CMK (cell line): Measurements from ENCODE around the gene PCNT.
"Not testable (repeated sequence)": the region's sequence is repeated elsewhere in the genome, so short reads cannot be mapped to it uniquely, and the experiment has no call there.

ENCODE experiments used
- DNase-seq: peaks from one replicate; pipeline ENCODE4 v3.0.0-alpha.2; 2010; ENCODE audit warnings: low read depth

PCNT gene

DNA sequence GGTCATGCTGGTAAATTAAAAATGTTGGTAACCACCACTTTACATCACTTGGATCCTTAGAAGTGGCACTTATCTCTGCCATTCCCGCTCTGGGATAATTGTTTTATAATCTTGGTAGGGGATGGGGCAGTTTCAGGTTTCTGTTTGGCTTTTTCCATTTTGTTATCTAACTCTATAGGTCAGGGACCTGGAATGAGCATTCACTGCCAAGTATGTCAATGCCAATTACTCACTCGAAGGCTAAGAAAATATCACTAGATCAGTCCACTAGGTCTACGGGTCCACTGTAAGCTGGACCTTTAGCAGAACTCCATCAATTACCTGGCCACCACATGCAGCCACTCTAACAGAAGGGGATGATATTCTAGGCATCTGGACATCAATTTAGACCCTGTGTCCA is 130.2 kb downstream of the PCNT start:
- DNase-seq: no peak

DNA sequence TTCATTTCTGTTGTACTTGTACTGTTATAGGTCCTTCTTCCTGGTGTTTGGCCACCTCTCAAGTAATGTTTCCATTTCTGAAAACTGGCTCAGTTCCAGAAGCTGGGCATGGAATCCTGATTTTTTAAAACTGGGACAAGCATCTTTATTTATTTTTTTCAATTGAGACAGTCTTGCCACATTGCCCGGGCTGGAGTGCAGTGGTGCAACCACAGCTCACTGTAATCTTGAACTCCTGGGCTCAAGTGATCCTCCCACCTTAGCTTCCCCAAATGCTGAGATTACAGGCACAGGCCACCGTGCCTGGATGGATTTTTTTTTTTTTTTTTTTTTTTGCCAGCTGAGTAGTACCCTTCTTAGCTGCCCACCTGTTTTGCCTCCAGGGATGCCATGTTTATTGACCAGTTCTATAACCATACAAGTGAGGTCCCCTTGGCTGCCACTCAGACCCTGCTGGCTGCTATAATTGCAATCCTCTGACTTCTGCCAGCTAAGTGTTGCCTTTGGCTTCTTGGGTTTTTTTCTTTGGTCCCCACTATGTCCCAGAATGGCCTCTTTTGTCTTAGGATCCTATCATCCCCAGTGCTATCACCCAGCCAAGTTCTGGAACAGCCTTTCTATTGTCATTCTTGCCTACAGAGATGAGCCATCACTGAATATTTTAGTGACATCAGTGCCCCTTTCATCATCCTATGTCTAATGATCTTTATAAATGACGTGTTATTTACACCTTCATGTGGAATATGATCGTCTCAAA is 130.9 kb downstream of the PCNT start:
- no peak for DNase-seq

DNA sequence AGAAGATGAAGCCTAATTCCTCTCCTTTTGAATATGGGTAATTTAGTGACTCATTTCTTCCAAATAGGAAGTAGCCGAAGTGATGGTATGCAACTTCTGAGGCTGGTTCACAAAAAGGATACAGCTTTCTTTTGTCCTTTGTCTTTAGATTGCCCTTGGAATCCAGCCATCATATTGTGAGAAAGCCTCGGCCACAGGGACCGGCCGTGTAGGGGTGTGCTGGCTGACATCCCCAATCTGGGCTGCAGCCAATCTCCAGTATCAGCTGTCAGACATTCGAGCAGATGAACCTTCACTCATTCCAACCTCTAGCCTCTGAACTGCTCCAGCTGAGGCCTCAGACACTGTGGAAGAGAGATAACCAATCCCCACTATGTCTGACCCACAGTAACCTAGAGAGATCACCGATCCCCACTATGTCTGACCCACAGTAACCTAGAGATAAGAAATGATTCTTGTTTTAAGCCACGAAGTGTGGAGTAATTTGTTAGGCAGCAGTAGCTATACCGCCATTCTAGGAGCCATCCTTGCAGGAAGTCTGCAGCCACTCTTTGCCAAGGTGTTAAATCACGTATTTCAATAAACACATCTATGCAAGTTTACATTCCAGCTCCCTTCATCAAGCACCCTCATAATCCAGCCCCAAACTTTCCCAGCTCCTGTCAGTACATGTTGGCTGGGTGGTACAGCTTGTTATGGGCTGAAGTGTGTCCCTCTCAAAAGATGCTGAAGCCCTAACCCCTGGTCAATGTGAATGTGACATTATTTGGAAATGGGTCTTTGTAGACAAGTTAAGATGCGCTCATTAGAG is 131.8 kb downstream of the PCNT start:
- DNase-seq: peak; percentile 56

DNA sequence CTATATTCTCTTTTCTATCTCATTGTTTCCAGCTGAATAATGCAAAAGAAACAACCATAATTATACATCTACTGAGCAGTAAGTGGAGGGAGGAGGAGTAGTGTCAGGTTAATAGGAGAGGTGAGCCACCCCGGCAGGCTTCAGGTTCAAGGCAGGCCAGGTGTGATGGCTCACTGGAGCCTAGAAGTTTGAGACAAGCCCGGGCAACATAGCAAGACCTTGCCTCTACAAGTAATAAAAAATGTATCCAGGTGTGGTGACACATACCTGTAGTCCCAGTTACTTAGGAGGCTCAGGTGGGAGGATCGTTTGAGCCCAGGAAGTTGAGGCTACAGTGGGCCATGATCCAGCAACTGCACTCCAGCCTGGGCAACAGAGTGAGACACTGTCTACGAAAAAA is 132.8 kb downstream of the PCNT start:
- DNase-seq: no peak

DNA sequence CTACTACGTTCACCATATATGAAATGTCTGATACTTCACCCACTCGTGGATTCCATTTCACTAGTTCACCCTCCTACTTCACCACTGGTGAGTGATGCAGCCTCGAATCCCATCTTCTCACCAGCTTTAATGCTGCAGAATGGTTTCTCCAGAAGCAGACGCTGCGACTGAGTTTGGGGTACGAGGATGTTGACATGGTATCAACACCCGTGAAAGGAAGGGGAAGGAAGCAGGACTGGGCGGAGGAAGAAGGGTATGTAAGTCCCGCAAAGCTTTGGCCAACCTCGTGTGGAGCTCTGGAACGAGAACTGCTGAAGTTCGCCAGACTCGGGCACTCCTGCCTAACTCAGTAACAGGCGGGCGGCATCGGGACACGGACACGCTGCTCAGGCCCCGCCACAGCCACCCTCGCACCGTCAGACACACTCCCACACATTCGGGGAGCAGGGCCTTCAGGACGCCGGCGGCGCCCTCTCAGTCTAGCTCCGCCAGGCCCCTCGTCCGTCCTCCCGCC is 133.9 kb downstream of the PCNT start:
- peak; percentile 84 for DNase-seq

DNA sequence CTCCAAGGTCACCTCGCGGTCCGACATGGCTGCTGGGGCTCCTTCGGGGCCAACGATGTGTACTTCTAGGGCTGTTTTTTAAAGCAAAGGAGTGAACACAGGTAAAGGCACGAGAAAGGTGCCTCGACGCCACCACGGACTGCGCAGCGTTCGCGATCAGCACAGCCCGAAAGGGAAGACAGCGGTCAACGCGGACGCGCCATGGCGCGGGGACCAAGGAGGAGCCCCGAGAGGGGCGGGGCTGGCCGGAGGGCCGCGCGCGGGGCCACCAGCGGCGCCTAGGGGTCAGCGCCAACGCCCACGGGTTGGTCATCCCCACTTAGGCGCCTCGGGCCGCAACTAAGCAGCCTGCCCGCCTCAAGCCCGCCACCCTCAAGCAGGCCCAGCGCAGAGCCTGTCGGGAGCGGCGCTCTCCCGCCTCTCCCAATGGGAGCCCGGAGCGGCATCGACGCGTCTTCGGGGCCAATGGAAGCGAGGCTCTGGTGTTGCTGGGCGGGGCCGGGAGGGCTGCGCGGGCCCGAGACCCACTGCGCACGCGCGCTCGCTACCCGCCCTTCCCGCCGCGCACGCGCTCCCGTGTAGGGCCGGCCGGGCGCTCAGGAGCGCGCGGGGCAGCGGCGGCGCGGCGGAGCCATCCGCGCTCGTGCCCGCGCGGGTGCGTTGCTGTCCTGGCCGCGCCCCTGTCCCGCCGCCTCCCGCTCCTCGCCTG is 134.5 kb downstream of the PCNT start, which contains the start of gene DIP2A:
TSS of gene DIP2A (plus strand) at position 577 of the 709 bp plus-strand sequence. CDS start 241 bp downstream, outside the sequence.
- peak; percentile 99 for DNase-seq

DNA sequence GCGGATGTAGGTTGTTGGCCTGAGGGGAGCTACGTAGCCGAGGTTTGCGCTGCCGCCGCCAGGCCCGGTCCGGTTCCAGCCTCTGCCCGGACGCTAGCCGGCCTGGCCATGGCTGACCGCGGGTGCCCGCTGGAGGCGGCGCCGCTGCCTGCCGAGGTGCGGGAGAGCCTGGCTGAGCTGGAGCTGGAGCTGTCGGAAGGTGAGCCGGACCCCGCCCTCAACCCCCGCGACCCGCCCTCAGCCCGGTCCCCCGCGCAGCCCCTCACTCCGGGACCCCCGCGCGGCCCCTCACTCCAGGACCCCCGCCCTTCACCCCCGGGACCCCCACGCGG is 135.0 kb downstream of the PCNT start:
- DNase-seq: no peak

DNA sequence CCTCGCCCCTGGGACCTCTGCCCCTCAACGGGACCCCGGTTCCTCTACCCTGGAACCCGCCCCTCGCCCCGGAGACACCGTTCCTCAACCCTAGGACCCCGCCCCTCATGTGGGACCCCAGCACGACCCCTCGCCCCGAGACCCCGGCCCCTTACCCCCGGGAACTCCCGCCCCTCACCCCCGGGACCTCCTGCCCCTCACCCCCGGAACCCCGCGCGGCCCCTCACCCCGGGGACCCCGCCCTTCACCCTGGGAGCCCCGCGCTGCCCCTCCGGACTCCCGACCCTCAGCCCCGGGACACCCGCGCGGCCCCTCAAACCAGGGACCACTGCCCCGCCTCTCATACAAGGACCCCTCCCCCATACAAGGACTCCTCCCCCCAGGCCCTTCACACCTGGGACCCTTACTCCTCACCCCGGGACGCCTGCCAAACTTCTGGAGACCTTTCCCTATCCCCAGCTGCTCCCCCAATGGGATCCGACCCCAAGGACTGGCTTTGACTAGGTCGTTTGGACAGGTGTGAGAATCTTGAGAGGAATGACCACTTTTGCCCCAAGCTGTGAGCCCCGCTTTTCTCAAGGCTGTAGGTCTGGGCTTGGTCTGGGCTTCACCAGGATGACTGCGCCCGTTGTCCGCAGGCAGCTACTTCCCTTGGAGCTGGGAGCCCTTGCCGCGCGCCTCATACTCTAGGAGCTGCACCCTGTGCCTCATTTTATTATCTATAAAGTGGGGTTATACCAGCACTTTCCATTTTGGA is 135.6 kb downstream of the PCNT start:
- no peak for DNase-seq

DNA sequence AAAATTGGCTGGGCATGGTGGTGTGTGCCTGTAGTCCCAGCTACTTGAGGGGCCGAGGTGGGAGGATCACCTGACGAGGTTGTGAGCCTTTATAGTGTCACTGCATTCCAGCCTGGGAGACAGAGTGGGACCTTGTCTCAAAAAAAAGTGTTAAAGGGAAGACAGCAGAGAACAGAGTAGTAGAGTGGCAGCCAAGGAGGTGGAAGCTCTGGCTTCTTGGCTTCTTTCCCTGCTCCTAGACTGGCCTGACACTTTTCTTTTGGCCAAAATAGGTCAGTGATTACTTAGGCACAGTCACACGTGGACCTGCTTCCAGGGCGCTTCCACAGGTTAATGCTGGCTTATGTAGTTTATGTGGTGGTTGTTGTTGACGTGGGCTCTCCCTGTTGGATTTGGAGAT is 138.0 kb downstream of the PCNT start:
- no peak for DNase-seq

DNA sequence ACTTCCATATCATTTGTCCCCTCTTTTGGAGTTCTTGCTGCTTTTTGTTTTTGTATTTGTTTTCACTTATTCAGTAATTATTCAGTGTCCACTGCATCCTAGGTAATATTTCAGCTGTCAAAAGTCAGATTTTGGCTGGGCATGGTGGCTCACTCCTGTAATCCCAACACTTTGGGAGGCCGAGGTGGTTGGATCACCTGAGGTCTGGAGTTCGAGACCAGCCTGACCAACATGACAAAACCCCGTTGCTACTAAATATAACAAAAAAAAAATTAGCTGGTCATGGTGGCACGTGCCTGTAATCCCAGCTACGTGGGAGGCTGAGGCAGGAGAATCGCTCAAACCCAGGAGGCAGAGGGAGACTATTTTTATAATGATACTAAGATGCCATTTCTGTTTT is 141.2 kb downstream of the PCNT start:
- DNase-seq: not testable (repeated sequence)

DNA sequence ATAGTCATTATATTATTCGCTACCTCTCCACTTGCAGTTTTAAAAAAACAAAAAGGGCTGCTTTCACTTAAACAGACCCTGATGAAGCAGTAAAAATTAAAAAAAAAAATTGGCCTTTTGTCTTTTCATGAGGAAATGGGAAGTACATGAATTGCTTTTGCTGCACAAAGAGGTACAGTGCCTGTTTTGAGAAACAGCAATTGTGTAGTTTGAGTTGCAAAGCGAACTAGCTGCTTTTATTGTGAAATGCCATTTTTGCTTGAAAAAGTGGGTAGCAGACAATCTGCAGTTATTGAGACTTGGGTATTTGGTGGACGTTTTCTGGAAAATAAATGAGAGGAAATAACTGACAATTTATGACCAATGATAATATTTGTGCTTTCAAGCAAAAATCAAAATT is 141.7 kb downstream of the PCNT start:
- DNase-seq: no peak

DNA sequence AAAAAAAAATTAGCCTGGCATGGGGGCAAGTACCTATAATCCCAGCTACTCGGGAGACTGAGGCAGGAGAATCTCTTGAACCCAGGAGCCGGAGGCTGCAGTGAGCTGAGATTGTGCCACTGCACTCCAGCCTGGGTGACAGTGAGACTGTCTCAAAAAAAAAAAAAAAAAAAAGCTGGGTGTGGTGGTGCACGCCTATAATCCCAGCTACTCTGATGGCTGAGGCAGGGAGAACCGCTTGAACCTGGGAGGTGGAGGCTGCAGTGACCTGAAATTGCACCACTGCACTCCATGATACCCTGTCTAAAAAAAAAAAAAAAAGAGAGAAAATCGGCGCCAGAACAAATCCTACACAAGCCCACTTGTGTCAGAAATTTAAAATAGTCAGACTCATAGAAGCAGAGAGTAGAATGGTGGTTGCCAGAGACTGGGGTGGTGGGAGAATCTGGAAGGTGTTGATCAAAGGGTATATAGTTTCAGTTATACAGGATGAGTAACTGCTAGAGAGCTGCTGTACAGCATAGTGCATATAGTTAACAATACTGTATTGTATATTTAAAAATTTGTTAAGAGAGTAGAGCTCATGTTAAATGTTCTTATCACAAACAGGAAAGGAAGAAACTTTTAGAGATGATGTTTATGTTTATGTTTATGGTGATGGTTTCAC is 144.3 kb downstream of the PCNT start:
- DNase-seq: no peak

DNA sequence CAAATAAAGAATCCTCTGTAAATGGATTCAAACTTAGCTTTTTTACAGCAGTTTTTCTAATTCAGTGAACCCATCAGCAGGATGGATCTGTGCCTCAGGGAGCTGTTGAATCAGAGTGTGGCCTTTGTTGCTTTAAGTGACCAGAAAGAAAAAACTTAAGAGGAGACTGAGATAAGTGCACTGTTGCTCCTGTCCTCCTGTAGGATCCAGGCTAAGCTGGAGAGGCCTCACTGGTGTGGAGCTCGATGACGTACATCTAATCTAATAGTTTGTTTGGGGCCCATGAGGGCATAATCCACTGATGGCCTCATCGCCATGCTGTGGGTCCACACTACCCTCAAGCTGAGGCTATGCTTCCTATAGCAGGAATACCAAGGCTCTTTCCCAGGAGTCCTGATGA is 145.3 kb downstream of the PCNT start:
- DNase-seq: no peak

DNA sequence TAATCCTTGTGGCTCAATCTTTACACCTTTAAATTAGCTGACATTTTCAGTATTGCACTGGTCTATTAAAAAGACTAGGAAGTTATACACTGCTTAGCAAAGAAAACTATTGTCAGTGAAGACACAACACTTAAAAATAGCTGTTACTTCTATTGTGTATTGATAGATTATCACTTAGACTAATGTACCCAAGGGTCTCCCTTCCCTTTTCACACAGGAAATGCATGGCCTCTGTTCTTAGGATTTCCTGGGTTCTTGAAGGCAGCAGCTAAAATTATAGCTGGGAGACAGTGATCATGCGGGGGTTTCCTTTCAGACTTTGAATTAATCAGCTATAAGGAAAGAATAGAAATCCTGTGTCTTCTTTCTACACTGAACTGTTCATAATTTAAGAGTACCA is 147.6 kb downstream of the PCNT start:
- no peak for DNase-seq

DNA sequence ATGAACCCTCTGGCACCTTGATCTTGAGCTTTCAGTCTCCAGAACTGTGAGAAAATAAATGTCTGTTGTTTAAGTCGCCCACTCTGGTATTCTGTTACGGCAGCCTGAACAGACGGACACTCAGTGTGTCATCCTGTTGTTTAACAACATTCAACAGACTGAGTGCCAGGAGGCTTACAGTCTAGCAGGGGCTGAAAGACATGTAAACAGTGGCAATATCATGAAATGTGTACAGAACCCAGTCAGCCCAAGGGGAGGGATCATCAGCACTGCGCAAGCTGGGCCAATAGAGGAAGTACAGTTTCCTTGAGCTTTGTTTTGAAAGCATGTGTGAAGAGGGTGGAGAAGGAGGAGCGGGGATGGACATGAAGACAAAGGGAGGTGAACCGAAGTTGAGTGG is 148.3 kb downstream of the PCNT start:
- no peak for DNase-seq

DNA sequence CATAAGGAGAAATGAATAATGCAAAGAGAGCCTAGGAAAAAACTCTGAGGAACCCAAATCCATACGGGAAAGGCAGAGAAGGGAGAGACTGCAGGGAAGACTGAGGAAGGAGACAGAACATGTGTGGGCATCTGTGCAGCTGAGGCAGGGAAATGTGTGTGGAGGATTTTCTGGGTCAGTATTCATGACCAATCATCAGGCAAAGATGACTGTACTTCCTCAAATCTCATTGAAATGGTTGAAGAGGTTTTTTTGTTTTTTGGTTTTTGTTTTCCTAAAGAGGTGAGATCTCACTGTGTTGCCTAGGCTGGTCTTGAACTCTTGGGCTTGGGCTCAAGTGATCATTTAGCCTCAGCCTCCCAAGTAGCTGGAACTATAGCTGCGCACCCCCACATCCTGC is 150.4 kb downstream of the PCNT start:
- DNase-seq: no peak

DNA sequence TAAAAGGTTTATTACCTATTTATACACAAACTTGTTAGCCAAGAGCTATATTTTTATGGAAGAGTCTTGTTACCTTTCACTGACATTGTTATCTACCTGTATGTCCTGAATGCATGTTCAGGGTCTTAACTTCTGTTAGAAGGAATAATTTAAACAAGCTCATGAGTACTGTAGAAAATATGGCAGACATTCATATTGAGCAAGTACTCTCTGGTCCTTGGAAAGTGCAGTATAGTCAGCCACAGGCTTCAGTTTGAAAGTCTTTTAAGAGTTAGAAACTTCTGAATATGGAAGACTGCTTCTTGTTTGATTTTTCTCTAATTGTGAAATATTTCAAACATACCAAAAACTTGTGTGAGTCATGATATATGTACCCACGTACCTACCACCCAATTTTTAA is 151.3 kb downstream of the PCNT start:
- no peak for DNase-seq

DNA sequence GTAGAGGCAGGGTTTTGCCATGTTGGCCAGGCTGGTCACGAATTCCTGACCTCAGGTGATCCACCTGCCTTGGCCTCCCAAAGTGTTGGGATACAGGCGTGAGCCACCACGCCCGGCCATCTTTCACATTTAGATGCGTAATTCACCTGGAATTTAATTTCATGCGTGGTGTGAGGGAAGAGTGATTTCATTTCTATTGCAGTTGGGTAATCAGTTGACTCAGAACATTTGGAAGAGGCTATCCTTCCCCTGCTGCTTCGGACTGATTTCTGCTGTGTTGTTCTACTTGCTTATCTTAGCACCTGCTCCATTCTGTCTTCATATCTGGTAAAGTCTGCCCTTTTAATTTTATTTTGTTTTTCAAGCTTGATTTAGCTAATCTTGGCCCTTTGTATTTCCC is 153.8 kb downstream of the PCNT start:
- DNase-seq: no peak

DNA sequence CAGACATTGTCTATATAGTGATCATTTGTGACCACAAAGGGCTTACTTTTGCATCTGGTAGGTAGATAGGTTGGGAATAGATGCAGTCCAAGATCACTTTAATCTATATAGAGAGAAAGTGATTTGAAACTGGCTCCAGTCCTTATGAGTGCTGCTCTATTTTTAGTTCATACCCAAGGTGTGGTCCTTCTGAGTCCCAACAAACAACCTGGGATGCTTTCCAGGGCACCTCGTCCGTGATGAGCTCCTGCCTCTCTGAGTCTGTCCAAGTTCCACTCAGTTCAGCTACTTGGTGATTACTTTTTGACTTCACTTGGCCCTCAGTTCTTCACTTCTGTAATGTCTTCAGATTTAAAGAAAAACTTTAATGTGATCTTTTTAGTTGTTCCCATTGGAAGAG is 155.0 kb downstream of the PCNT start:
- no peak for DNase-seq

DNA sequence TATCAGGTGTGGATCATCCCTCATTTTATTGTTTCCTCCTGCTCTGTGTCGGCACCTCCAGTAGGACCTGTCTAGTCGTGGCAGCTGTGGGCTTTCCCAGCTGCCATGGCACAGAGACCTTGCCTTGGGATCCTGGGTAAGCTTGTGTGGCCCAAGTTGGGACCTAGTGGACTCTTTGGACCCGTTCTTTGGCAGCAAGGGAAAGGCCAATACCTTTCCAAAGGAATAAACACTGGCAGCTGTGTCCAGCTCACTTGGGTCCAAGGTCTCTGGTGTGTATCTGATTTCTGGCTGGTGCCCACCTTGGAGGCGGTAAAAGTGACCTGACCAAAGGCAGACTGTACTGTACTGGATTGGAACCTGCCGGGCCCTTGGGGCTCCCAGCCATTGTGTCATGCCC is 156.5 kb downstream of the PCNT start:
- no peak for DNase-seq

DNA sequence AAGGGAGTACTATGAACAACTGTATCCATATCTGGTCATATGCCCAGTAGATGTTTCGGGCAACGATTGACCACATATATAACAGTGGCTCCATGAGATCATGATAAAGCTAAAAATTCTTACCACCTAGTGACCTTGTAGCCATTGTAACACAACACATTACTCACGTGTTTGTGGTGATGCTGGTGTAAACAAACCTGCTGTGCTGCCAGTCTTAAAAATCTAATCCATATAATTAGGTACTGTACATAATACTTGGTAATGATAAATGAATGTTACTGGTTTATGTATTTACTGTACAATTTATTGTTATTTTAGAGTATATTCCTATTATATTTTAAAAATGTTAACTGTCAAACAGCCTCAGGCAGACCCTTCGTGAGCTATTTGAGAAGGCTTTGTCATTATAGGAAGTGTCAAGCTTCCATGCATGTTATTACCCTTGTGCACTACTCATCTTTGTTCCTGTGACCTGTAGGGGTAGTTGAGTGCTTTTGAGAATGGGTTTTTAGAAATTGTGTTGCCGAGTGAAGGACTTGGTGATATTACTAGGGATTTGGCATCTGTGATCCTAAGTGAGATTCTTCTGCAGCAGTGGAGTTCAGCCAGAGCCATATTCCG is 158.4 kb downstream of the PCNT start:
- no peak for DNase-seq
